Mucosa of gallbladder (tissue), 1 donor: Measurements from ENCODE around the gene TTC28. TPM values are rescaled to one million over a fixed set of nuclear protein-coding genes. Genes with fewer than 3 reads are reported as not detected.
A peak's percentile ranks its signal among the peaks of the same experiment; 100 is the strongest.

ENCODE experiments used
- DNase-seq: peaks from one replicate; pipeline ENCODE4 v3.0.0-alpha.2; 2020; ENCODE audit warnings: low spot score
- total RNA-seq: library from RNA; stranded (reverse); gene quantifications from one replicate; pipeline ENCODE4 v1.2.1, GENCODE V29; 2021
- donor health status: DM: no; HTN: no; CAD: no.

TTC28 gene
- total RNA-seq, 1 donor from 2014 or later = 32.7 TPM

- DNase-seq = no peak
Measured at GRCh38 chr22:28441720-28442263, 237.8 kb downstream of the TTC28 start.

- no peak for DNase-seq
Measured at GRCh38 chr22:28440592-28441390, 238.8 kb downstream of the TTC28 start.

- no peak for DNase-seq
Measured at GRCh38 chr22:28438183-28438768, 241.4 kb downstream of the TTC28 start.

GRCh38 chr22:28435982-28436381, 243.7 kb downstream of the TTC28 start:
- no peak for DNase-seq

- DNase-seq = peak; percentile 72
Measured at GRCh38 chr22:28435140-28435768, 244.4 kb downstream of the TTC28 start.

DNA sequence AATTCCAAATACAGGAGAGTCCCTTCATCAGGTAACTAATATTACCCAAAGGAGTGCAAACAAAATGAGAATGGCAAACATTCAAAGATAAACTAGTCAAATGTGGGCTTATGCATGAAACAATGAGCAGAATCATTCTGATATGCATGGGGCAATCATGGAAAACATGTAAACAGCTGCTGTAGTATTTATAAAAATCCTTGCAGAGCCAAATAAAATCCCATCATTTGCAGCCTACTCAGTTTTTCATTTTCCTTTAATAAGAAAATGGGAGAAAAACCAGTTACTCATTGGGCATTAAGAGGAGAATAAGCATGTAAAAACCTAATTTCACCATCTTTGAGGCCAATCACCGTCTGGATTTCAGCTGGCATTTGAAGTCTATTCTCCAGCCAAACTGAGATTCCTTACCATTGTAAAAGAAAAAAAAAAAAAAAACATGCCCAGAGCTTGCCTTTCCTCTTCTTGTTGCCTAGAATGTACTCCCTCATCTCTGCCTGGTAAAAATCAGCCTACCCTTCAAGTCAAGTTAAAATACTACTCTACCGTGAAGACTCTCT, 249.1 kb downstream of the TTC28 start:
- DNase-seq = no peak

GRCh38 chr22:28429711-28430110, 249.9 kb downstream of the TTC28 start:
- no peak for DNase-seq

DNA sequence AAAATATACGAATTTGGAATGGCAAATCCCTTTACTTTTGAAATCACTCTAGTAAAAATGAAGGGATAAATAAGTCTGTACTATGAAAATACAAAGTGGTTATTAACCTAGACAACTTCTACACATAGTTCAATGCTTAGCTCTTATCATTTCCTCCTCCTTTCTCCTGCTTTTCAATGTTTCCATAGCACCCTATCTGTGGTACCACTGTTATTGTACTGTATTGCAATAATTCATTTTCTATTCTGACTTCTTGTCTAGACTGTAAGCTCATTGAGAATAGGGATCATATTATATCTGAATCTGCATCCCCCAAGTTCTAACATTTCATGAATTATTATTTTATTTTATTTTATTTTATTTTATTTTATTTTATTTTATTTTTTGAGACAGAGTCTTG, 251.4 kb downstream of the TTC28 start:
- DNase-seq = no peak

DNA sequence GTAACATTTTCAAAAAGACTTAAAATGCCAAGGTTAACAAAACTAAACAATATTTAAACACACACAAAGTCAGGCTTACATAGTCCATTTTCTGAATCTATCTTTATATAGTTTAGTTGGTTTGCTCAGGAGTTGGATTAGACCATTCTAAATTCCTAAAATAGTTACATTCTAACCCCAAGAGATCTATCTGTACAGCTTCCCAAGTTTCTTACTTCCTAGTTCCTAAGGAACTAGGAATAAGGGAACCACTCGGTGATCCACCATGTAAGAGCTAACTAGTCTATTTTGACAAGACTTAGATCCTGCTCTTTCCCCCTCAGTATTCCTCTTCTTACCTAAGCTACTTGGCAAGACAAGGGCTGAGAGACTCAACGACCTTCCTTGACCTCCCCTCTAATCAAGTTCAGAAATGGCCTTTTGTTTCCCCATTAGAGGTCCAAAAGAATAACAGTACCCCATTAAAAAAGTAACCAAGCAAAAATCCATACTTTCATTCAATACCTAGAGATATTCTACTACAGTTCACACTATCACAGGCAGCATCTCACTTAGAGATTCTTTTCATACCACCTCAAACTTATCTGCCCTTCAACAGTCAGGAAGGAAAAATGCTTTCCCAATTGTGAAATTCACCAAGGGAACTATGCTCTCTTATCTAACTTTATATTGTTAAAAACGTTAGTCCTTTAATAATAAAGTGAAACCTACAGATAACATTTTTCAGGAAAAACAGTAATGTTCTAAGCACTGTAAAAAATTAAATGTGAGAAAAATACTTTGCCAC, 253.1 kb downstream of the TTC28 start:
- no peak for DNase-seq

DNA sequence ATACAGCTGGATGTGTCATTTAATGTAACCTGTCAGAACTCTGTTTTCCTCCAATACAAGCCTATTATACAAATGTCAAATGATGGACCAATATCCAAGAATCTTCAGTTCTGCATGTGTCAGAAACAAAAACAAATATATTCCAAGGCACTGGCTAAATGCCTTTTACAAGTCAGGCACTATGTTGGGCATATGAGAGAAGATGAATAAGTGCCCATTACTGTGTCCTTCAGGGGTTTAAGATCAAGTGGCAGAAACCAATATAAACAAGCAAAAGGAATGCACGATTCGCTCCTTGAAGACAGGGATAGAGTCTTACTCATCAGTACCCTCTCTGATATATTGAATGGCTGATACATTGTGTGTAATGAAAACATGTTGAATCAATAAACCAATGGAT, 254.4 kb downstream of the TTC28 start:
- DNase-seq = no peak

DNA sequence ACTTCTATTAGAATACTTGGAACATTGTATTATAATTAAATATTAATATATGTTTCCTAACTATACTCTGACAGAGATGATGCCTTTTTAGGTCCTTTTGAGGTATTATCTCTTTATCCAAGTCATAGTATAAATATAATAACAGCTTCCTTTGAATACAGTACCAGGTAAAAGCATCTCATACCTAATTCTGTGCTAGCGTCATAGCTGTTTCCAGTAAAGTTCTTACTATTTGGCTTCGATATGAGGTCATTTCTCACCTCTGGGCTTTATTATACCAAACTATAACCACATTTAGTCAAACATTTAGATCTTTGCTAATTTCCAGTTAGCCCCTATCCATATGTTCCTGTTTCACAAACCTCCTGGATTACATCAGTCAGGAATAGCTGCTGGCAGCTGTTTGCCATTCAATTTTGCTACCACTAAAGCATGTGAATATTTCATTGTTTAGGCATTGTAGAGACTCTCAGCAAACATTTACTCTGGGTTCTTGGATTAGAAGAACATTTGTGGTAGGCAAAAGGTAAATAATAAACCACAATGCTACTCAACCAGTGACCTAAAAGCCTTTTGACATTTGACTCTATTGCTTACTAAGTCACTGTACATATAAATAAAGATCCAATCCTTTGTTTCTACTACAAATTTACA, 255.1 kb downstream of the TTC28 start:
- DNase-seq = no peak

DNA sequence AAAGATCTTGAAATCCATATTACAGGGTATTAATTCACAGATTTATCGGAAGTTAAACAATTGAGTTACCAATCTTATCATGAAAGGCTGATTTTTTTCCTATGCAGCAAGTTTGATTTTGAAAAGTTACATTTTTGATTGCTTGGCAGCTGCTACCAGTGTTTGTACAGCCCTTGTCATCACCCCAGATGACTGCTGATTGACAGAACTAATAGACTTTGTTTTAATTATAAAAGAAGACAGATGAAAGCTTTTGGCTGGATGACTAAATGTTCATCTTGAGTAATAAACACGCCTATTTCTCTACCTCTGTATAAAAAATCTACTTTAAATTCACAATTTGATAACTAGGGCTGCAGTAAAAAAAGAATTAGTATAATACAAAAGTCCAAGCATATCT, 259.7 kb downstream of the TTC28 start:
- DNase-seq = no peak

- DNase-seq = no peak
Measured at GRCh38 chr22:28418008-28418407, 261.6 kb downstream of the TTC28 start.

GRCh38 chr22:28417431-28417830, 262.2 kb downstream of the TTC28 start:
- no peak for DNase-seq

GRCh38 chr22:28414913-28415312, 264.7 kb downstream of the TTC28 start:
- DNase-seq = no peak

- no peak for DNase-seq
Measured at GRCh38 chr22:28413612-28414399, 265.8 kb downstream of the TTC28 start.

- DNase-seq = no peak
Measured at GRCh38 chr22:28412109-28412508, 267.5 kb downstream of the TTC28 start.

DNA sequence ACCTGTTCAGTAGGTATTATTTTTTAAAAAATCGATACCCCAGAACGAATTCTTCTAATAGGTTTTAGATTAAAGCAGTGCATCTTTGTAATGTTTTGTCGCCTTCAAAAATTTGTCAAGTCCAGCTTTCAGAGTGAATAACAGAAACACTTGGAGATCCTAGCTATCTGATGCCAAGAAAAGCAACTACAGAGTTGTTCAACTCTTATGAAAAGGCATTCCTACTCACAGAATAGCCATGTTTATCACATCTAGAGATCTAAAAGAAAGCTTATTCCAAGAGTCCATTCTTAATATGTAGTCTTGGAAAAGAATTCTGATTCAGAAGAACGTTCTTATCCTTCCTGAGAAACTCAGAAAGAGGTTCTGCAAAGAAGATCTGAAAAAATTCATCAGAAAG, 268.5 kb downstream of the TTC28 start:
- DNase-seq = no peak

DNA sequence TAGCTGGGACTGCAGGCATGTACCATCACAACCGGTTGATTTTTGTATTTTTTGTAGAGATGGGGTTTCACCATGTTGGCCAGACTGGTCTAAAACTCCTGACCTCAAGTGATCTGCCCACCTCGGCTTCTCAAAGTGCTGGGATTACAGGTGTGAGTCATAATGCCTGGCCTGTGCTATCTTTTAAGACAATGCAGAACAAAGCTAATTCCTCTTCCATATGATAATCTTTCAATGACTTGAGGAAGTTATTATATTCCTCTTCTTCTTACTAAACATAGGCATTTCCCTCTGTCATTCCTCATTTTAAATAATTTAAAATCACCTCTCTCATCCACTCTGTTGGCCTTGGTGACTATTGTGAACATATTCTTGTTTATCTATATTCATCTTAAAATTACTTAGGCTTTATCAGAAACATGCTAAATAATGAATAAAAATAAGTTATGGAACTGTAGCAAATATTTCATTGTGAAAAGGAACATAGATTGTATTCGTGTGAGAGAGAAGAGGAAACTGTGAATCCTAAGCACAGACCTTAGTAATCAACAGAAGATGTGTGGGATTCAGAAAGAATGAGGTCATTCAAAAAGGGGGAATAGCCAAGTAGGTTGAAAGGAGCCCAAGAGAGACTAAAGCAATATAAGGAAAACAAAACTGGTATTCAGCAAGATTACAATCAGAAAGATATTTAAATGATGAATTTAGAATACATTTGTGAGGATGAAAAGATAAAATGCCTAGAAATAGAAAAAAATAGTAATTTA, 269.4 kb downstream of the TTC28 start:
- no peak for DNase-seq

GRCh38 chr22:28408709-28409108, 270.9 kb downstream of the TTC28 start:
- no peak for DNase-seq
